IMR-90 (cell line): ENCODE data around the gene GPR176. TPM values are rescaled to one million over a fixed set of nuclear protein-coding genes. Genes with fewer than 3 reads are reported as not detected.

Experiments used
- ATAC-seq: fragments of 200-7000 bp; cut with Tn5 transposase; 2 replicates; pipeline ENCODE4 v1.9.1; 2020; ENCODE audit warnings: low read depth, mild to moderate bottlenecking, moderate library complexity
- BruUV-seq: library from RNA; stranded (reverse); fragments of 400-500 nt; replicated peaks from 2 replicates; lab custom pipeline; 2021; lab: Mats Ljungman, UMichigan
- CTCF ChIA-PET: fragments of 300-600 bp; formaldehyde crosslinking; extraction: SDS; loops from one replicate; lab custom pipeline; 2021; ENCODE audit warnings: antibody characterized with exemption; lab: Yijun Ruan, JAX
- POLR2A ChIA-PET: fragments of 300-600 bp; sonication (Branson Sonifier 250); formaldehyde crosslinking; loops from one replicate; lab custom pipeline; 2022; ENCODE audit warnings: antibody characterized with exemption; ENCODE audit not compliant: unreplicated experiment; lab: Charles Lee
- DNase-seq: peaks from one replicate; pipeline ENCODE4 v3.0.0; 2013
- H2AFZ ChIP-seq: replicated peaks from 2 replicates; pipeline ENCODE3; 2013; ENCODE audit warnings: low read length, mild to moderate bottlenecking; ENCODE audit not compliant: poor library complexity
- H2AK5ac ChIP-seq: 2 replicates; pipeline ENCODE4 v1.6.1; 2013; ENCODE audit warnings: low read depth, low read length, inconsistent platforms
- H2AK9ac ChIP-seq: replicated peaks from 2 replicates; pipeline ENCODE3; 2013; ENCODE audit warnings: mild to moderate bottlenecking, low read depth, low read length, moderate library complexity; ENCODE audit not compliant: poor library complexity
- H2BK120ac ChIP-seq: 2 replicates; pipeline ENCODE4 v1.6.1; 2013; ENCODE audit warnings: low read depth, low read length, inconsistent platforms
- H2BK15ac ChIP-seq: 3 replicates; pipeline ENCODE4 v1.6.1; 2013; ENCODE audit warnings: low read depth, low read length, inconsistent platforms
- H2BK20ac ChIP-seq: 2 replicates; pipeline ENCODE4 v1.6.1; 2013; ENCODE audit warnings: low read depth, mild to moderate bottlenecking, inconsistent platforms, low read length, moderate library complexity
- H2BK5ac ChIP-seq: 2 replicates; pipeline ENCODE4 v1.6.1; 2013; ENCODE audit warnings: mild to moderate bottlenecking, low read depth, low read length, inconsistent platforms; ENCODE audit not compliant: poor library complexity, severe bottlenecking
- H3K14ac ChIP-seq: replicated peaks from 2 replicates; pipeline ENCODE4 v1.6.1; 2013; ENCODE audit warnings: low read depth, low read length, inconsistent platforms
- H3K18ac ChIP-seq: 2 replicates; pipeline ENCODE4 v1.6.1; 2013; ENCODE audit warnings: low read depth, low read length, control low read depth
- H3K23ac ChIP-seq: 2 replicates; pipeline ENCODE4 v1.6.1; 2013; ENCODE audit warnings: low read depth, low read length, inconsistent platforms
- H3K27ac ChIP-seq: 2 replicates; pipeline ENCODE4 v1.5.1; 2013; ENCODE audit warnings: mild to moderate bottlenecking, control low read depth, low read length; ENCODE audit not compliant: insufficient read depth
- H3K27me3 ChIP-seq: 2 replicates; pipeline ENCODE4 v1.6.1; 2013; ENCODE audit warnings: low read length; ENCODE audit not compliant: control insufficient read depth, insufficient read depth
- H3K36me3 ChIP-seq: 2 replicates; pipeline ENCODE4 v1.6.1; 2013; ENCODE audit warnings: low read length, mixed read lengths; ENCODE audit not compliant: control insufficient read depth, insufficient read depth
- H3K4ac ChIP-seq: 2 replicates; pipeline ENCODE4 v1.6.1; 2013; ENCODE audit warnings: low read depth, low read length, inconsistent platforms
- H3K4me1 ChIP-seq: 2 replicates; pipeline ENCODE4 v1.6.1; 2013; ENCODE audit warnings: low read length, mixed read lengths; ENCODE audit not compliant: control insufficient read depth, insufficient read depth
- H3K4me2 ChIP-seq: 2 replicates; pipeline ENCODE4 v1.6.1; 2013; ENCODE audit warnings: low read depth, mild to moderate bottlenecking, control low read depth, low read length, moderate library complexity
- H3K4me3 ChIP-seq: 2 replicates; pipeline ENCODE4 v1.5.1; 2013; ENCODE audit warnings: low read depth, mild to moderate bottlenecking, control low read depth, low read length, moderate library complexity; ENCODE audit not compliant: insufficient read depth
- H3K56ac ChIP-seq: 2 replicates; pipeline ENCODE4 v1.6.1; 2013; ENCODE audit warnings: low read length, inconsistent platforms; ENCODE audit not compliant: insufficient read depth; ENCODE audit errors: extremely low read depth
- H3K79me1 ChIP-seq, 2 experiments: 2 replicates each; pipeline ENCODE4 v1.6.1; 2013; ENCODE audit warnings: low read length in 2 of 2, inconsistent platforms in 1 of 2, low read depth in 1 of 2
- H3K9ac ChIP-seq: 2 replicates; pipeline ENCODE4 v1.6.1; 2013; ENCODE audit warnings: low read depth, low read length, control low read depth
- H3K9me1 ChIP-seq: 2 replicates; pipeline ENCODE4 v1.6.1; 2013; ENCODE audit warnings: low read length, inconsistent platforms; ENCODE audit not compliant: insufficient read depth
- H3K9me3 ChIP-seq: 2 replicates; pipeline ENCODE4 v1.6.1; 2013; ENCODE audit warnings: low read length; ENCODE audit not compliant: control insufficient read depth, insufficient read depth
- H4K20me1 ChIP-seq: 2 replicates; pipeline ENCODE4 v1.6.1; 2013; ENCODE audit warnings: low read length, inconsistent platforms; ENCODE audit not compliant: insufficient read depth
- H4K5ac ChIP-seq: 2 replicates; pipeline ENCODE4 v1.6.1; 2013; ENCODE audit warnings: mild to moderate bottlenecking, low read depth, low read length, control low read depth
- H4K8ac ChIP-seq, 2 experiments: 2 replicates each; pipeline ENCODE4 v1.6.1; 2013; ENCODE audit warnings: low read depth in 2 of 2, low read length in 2 of 2, control low read depth in 1 of 2, inconsistent platforms in 1 of 2
- H4K91ac ChIP-seq: 2 replicates; pipeline ENCODE4 v1.6.1; 2013; ENCODE audit warnings: low read depth, low read length, inconsistent platforms; ENCODE audit not compliant: insufficient read depth
- BHLHE40 ChIP-seq: fragments of 150-350 bp; IDR thresholded peaks from 2 replicates; pipeline ENCODE4 v1.6.1; 2016; ENCODE audit warnings: mild to moderate bottlenecking, low read depth, low read length
- CEBPB ChIP-seq: IDR thresholded peaks from 2 replicates; pipeline ENCODE4 v1.6.1; 2012; ENCODE audit warnings: low read depth, low read length, improper control_type of control experiment
- CHD1 ChIP-seq: IDR thresholded peaks from 2 replicates; pipeline ENCODE4 v1.6.1; 2012; ENCODE audit warnings: low read depth, low read length, improper control_type of control experiment
- FOS ChIP-seq: fragments of 150-350 bp; IDR thresholded peaks from 2 replicates; pipeline ENCODE4 v1.6.1; 2016; ENCODE audit warnings: low read depth, low read length
- MAFK ChIP-seq: IDR thresholded peaks from 2 replicates; pipeline ENCODE4 v1.6.1; 2012; ENCODE audit warnings: low read depth, low read length, improper control_type of control experiment
- MAZ ChIP-seq: IDR thresholded peaks from 2 replicates; pipeline ENCODE4 v1.6.1; 2012; ENCODE audit warnings: low read depth, mild to moderate bottlenecking, low read length, improper control_type of control experiment, moderate library complexity, borderline replicate concordance
- MXI1 ChIP-seq: IDR thresholded peaks from 2 replicates; pipeline ENCODE4 v1.6.1; 2012; ENCODE audit warnings: low read depth, mild to moderate bottlenecking, low read length, moderate library complexity, borderline replicate concordance
- NFE2L2 ChIP-seq: fragments of 150-350 bp; IDR thresholded peaks from 2 replicates; pipeline ENCODE4 v1.6.1; 2016; ENCODE audit warnings: low read depth, mild to moderate bottlenecking, low read length
- POLR2A ChIP-seq: IDR thresholded peaks from 2 replicates; pipeline ENCODE4 v1.6.1; 2012; ENCODE audit warnings: mild to moderate bottlenecking, low read depth, low read length
- RAD21 ChIP-seq: IDR thresholded peaks from 2 replicates; pipeline ENCODE4 v1.6.1; 2012; ENCODE audit warnings: low read length, improper control_type of control experiment
- RCOR1 ChIP-seq: IDR thresholded peaks from 2 replicates; pipeline ENCODE4 v1.6.1; 2012; ENCODE audit warnings: mild to moderate bottlenecking, low read length, improper control_type of control experiment; ENCODE audit not compliant: insufficient replicate concordance
- RFX5 ChIP-seq: IDR thresholded peaks from 2 replicates; pipeline ENCODE4 v1.8.0; 2012; ENCODE audit warnings: low read depth, mild to moderate bottlenecking, low read length, moderate library complexity
- SMC3 ChIP-seq: fragments of 150-350 bp; IDR thresholded peaks from 2 replicates; pipeline ENCODE4 v1.6.1; 2016; ENCODE audit warnings: low read depth, mild to moderate bottlenecking, antibody characterized with exemption, low read length, moderate library complexity
- WGBS, 2 experiments: methylation state at CpG; one replicate each; pipeline versions ENCODE4 v1.1.5 to v1.1.7; 2013; ENCODE audit warnings: missing lambda C conversion rate in 2 of 2; ENCODE audit not compliant: insufficient read length in 1 of 2; ENCODE audit errors: extremely low coverage in 2 of 2; 5-methylcytosine and 5-hydroxymethylcytosine counted together
- dilution Hi-C: fragments of 300-500 bp; cut with HindIII; formaldehyde crosslinking; loops from one replicate; pipeline ENCODE4 v1.14.3; 2018; ENCODE audit warnings: low sequenced_read_pairs; ENCODE audit not compliant: unreplicated experiment
- in situ Hi-C: fragments of 300-500 bp; cut with MboI; formaldehyde crosslinking; loops from 3 replicates; pipeline ENCODE4 v1.14.3; 2019; ENCODE audit warnings: low sequenced_read_pairs, inconsistent platforms, mixed read lengths
- intact Hi-C: fragments of 100-400 bp; cut with micrococcal nuclease; formaldehyde crosslinking; loops from 2 replicates; pipeline ENCODE4 v1.10.0; 2022
- polyA plus RNA-seq, 3 experiments: library from polyadenylated mRNA; depleted of rRNA; stranded (reverse); fragments of >200 nt; gene quantifications; 2 replicates each; pipeline ENCODE4 v1.2.3, GENCODE V29; 2012; ENCODE audit warnings: low replicate concordance in 1 of 3
- total RNA-seq: library from RNA; depleted of rRNA; stranded (reverse); fragments of >200 nt; gene quantifications from 2 replicates; pipeline ENCODE4 v1.2.3, GENCODE V29; 2012
- TF ChIP-seq, protein P1 (sequence below): fragments of 150-350 bp; IDR thresholded peaks from 2 replicates; pipeline ENCODE4 v1.6.1; 2017; ENCODE audit warnings: mild to moderate bottlenecking, antibody characterized with exemption, low read length, low read depth
- TF ChIP-seq, protein P2 (sequence below): conservative IDR thresholded peaks from 2 replicates; pipeline ENCODE4 v1.5.1; 2012; ENCODE audit warnings: mild to moderate bottlenecking, low read depth, low read length, improper control_type of control experiment
- TF ChIP-seq, protein P3 (sequence below): fragments of 150-350 bp; IDR thresholded peaks from 2 replicates; pipeline ENCODE4 v1.6.1; 2016; ENCODE audit warnings: low read depth, mild to moderate bottlenecking, low read length, moderate library complexity, borderline replicate concordance

The GPR176 gene
- total and polyA plus RNA-seq, 2 of the 4 experiments (the other 2 are of a cell fraction): 114 to 246 TPM

DNA sequence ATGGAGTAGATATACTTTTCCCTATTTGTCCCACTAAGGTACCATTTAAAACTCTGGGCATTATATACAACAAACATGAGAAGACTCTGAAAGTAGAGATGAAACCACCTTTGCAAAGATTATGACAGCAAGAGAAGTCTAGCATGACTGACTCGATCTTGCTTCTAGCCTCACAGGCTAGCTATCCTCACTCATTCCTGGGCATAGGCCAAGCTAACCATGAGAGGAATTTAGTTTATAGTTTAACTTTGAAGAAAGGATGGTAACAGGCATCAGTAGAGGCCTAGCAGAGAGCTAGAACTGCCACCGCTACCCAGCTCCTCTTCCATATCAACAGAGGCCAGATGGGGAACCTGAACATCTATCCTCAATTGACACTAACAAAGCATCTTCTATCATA is 74.0 kb downstream of the GPR176 start:
- CTCF ChIA-PET: no interaction called here
- H2BK15ac ChIP-seq: no peak overlapping the region
- in situ Hi-C loops (no loop called here), dilution Hi-C loops (no loop called here), intact Hi-C loops (no loop called here)
- peaks cover 25 to 75% of the 10 kb centered on the region in 2 experiments for H3K79me1 ChIP-seq
- no peak overlapping the region for H4K5ac ChIP-seq
- ATAC-seq (peak; percentile 68), DNase-seq (peak; percentile 59)
- no peaks in the 10 kb centered on the region for H3K9me3 ChIP-seq
- peaks cover 19% of the 10 kb centered on the region for H3K9me1 ChIP-seq
- no peak overlapping the region; the same call in 1 of the 2 replicates for H3K56ac ChIP-seq
- H3K4me3 ChIP-seq: no peak overlapping the region
- no peak overlapping the region for H2AK9ac ChIP-seq
- H2BK20ac ChIP-seq: no peak overlapping the region
- POLR2A ChIA-PET: no interaction called here
- BruUV-seq: no TSS peak
- H3K18ac ChIP-seq: no peak overlapping the region
- no peak overlapping the region for H3K9ac ChIP-seq
- no peak overlapping the region for H3K4ac ChIP-seq
- H3K27ac ChIP-seq: no peak overlapping the region
- H4K91ac ChIP-seq: no peak overlapping the region
- no peak overlapping the region for H3K14ac ChIP-seq
- H3K23ac ChIP-seq: no peak overlapping the region
- no CpG with 5 or more reads among the region's 2 CpGs for WGBS, 2 experiments
- H3K36me3 ChIP-seq: no peaks in the 10 kb centered on the region
- no peak overlapping the region for H2AK5ac ChIP-seq
- no peak overlapping the region for H4K8ac ChIP-seq
- TF ChIP-seq, protein P1, sequence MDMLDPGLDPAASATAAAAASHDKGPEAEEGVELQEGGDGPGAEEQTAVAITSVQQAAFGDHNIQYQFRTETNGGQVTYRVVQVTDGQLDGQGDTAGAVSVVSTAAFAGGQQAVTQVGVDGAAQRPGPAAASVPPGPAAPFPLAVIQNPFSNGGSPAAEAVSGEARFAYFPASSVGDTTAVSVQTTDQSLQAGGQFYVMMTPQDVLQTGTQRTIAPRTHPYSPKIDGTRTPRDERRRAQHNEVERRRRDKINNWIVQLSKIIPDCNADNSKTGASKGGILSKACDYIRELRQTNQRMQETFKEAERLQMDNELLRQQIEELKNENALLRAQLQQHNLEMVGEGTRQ: no peak
- TF ChIP-seq FOS (no peak), MAFK (no peak), POLR2A (no peak), CHD1 (no peak), RAD21 (no peak), RFX5 (no peak), CEBPB (no peak), NFE2L2 (no peak), BHLHE40 (no peak), MXI1 (no peak), MAZ (no peak), RCOR1 (no peak), SMC3 (no peak)
- TF ChIP-seq, protein P2, sequence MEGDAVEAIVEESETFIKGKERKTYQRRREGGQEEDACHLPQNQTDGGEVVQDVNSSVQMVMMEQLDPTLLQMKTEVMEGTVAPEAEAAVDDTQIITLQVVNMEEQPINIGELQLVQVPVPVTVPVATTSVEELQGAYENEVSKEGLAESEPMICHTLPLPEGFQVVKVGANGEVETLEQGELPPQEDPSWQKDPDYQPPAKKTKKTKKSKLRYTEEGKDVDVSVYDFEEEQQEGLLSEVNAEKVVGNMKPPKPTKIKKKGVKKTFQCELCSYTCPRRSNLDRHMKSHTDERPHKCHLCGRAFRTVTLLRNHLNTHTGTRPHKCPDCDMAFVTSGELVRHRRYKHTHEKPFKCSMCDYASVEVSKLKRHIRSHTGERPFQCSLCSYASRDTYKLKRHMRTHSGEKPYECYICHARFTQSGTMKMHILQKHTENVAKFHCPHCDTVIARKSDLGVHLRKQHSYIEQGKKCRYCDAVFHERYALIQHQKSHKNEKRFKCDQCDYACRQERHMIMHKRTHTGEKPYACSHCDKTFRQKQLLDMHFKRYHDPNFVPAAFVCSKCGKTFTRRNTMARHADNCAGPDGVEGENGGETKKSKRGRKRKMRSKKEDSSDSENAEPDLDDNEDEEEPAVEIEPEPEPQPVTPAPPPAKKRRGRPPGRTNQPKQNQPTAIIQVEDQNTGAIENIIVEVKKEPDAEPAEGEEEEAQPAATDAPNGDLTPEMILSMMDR: no peak
- TF ChIP-seq, protein P3, sequence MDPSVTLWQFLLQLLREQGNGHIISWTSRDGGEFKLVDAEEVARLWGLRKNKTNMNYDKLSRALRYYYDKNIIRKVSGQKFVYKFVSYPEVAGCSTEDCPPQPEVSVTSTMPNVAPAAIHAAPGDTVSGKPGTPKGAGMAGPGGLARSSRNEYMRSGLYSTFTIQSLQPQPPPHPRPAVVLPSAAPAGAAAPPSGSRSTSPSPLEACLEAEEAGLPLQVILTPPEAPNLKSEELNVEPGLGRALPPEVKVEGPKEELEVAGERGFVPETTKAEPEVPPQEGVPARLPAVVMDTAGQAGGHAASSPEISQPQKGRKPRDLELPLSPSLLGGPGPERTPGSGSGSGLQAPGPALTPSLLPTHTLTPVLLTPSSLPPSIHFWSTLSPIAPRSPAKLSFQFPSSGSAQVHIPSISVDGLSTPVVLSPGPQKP: no peak
- peaks cover 11% of the 10 kb centered on the region for H3K4me1 ChIP-seq
- H3K4me2 ChIP-seq: no peak overlapping the region
- no peak overlapping the region for H2AFZ ChIP-seq
- H4K20me1 ChIP-seq: peaks cover 67% of the 10 kb centered on the region
- H2BK120ac ChIP-seq: no peak overlapping the region
- H2BK5ac ChIP-seq: peak overlapping the region; percentile 68
- no peaks in the 10 kb centered on the region for H3K27me3 ChIP-seq
